GM23338 (cell line): Measurements from ENCODE around the gene CIAPIN1.

Experiments
- EZH2 ChIP-seq: fragments of 200-600 bp; sonication (generic); IDR thresholded peaks from one replicate; pipeline ENCODE4 v1.8.0; 2017; ENCODE audit warnings: antibody characterized with exemption, mild to moderate bottlenecking, low read depth; ENCODE audit not compliant: unreplicated experiment
- EZH2phosphoT487 ChIP-seq: fragments of 200-600 bp; sonication (generic); IDR thresholded peaks from one replicate; pipeline ENCODE4 v1.8.1; 2018; ENCODE audit warnings: antibody characterized with exemption; ENCODE audit not compliant: unreplicated experiment
- POLR2AphosphoS5 ChIP-seq: IDR thresholded peaks from 2 replicates; pipeline ENCODE4 v1.6.1; 2016; ENCODE audit warnings: antibody characterized with exemption, low read depth
- TF ChIP-seq, protein P1 (sequence below), 2 experiments: fragments of 200-600 bp in 1 of 2; sonication (generic) in 1 of 2; conservative IDR thresholded peaks; 2 replicates each; pipeline versions ENCODE4 v1.5.1 to v1.6.1; 2016 to 2017; ENCODE audit warnings: antibody characterized with exemption in 2 of 2, low read depth in 2 of 2, mild to moderate bottlenecking in 2 of 2, moderate library complexity in 1 of 2
- TF ChIP-seq, protein P2 (sequence below): IDR thresholded peaks from one replicate; pipeline ENCODE4 v1.6.1; 2018; ENCODE audit warnings: antibody characterized with exemption; ENCODE audit not compliant: unreplicated experiment

DNA sequence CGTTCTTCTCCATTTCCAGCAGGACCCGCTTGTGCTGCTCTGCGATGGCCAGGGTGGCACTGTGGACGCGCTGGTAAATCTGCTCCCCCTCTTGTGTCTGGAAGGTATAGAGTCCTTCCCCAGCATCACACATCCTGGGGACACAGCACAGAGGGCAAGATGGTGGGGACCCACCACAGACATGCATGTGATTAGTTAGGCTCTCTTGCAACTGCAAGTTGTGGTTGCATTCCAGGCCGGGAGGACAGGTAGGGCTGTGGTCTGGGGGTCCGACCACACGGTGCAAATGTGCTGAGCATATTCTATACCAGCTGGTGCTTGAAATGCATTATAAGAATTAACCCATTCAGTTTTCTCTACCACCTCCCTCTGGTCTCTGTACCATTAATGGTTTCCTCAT lies 26.7 kb upstream of the CIAPIN1 start:
- TF ChIP-seq POLR2AphosphoS5 (no peak), EZH2phosphoT487 (no peak), EZH2 (no peak)
- TF ChIP-seq, protein P1, sequence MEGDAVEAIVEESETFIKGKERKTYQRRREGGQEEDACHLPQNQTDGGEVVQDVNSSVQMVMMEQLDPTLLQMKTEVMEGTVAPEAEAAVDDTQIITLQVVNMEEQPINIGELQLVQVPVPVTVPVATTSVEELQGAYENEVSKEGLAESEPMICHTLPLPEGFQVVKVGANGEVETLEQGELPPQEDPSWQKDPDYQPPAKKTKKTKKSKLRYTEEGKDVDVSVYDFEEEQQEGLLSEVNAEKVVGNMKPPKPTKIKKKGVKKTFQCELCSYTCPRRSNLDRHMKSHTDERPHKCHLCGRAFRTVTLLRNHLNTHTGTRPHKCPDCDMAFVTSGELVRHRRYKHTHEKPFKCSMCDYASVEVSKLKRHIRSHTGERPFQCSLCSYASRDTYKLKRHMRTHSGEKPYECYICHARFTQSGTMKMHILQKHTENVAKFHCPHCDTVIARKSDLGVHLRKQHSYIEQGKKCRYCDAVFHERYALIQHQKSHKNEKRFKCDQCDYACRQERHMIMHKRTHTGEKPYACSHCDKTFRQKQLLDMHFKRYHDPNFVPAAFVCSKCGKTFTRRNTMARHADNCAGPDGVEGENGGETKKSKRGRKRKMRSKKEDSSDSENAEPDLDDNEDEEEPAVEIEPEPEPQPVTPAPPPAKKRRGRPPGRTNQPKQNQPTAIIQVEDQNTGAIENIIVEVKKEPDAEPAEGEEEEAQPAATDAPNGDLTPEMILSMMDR (conservative IDR thresholded peaks at IDR 0.05; ENCODE audit: low read depth in 2 of 2), result no peak
- TF ChIP-seq, protein P2, sequence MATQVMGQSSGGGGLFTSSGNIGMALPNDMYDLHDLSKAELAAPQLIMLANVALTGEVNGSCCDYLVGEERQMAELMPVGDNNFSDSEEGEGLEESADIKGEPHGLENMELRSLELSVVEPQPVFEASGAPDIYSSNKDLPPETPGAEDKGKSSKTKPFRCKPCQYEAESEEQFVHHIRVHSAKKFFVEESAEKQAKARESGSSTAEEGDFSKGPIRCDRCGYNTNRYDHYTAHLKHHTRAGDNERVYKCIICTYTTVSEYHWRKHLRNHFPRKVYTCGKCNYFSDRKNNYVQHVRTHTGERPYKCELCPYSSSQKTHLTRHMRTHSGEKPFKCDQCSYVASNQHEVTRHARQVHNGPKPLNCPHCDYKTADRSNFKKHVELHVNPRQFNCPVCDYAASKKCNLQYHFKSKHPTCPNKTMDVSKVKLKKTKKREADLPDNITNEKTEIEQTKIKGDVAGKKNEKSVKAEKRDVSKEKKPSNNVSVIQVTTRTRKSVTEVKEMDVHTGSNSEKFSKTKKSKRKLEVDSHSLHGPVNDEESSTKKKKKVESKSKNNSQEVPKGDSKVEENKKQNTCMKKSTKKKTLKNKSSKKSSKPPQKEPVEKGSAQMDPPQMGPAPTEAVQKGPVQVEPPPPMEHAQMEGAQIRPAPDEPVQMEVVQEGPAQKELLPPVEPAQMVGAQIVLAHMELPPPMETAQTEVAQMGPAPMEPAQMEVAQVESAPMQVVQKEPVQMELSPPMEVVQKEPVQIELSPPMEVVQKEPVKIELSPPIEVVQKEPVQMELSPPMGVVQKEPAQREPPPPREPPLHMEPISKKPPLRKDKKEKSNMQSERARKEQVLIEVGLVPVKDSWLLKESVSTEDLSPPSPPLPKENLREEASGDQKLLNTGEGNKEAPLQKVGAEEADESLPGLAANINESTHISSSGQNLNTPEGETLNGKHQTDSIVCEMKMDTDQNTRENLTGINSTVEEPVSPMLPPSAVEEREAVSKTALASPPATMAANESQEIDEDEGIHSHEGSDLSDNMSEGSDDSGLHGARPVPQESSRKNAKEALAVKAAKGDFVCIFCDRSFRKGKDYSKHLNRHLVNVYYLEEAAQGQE, result no peak
